Lower leg skin (tissue), 4 donors: Measurements from ENCODE around the gene SCN1B. TPM values are rescaled to one million over a fixed set of nuclear protein-coding genes. Genes with fewer than 3 reads are reported as not detected.

Experiments used
- DNase-seq, 2 donors: peaks; one replicate each; pipeline ENCODE4 v3.0.0-alpha.2; 2019; ENCODE audit warnings: low spot score in 2 of 2
- H3K4me3 ChIP-seq: fragments of 200-600 bp; sonication (generic); 2 replicates; pipeline ENCODE4 v1.5.1; 2017; ENCODE audit warnings: mild to moderate bottlenecking, low read depth; ENCODE audit not compliant: poor library complexity, severe bottlenecking
- CTCF ChIP-seq, 3 donors: fragments of 450-650 bp; IDR thresholded peaks; one replicate each; pipeline ENCODE4 v1.5.1; 2016; ENCODE audit warnings: antibody characterized with exemption in 3 of 3, mild to moderate bottlenecking in 3 of 3, moderate library complexity in 2 of 3
- POLR2A ChIP-seq, 2 donors: fragments of 450-650 bp; IDR thresholded peaks; one replicate each; pipeline ENCODE4 v1.6.1; 2016 to 2017; ENCODE audit warnings: antibody characterized with exemption in 2 of 2, mild to moderate bottlenecking in 1 of 2, moderate library complexity in 1 of 2
- WGBS, 2 donors: methylation state at CpG; one replicate each; pipeline ENCODE4 v1.1.5; 2018; 5-methylcytosine and 5-hydroxymethylcytosine counted together
- intact Hi-C: fragments of 100-400 bp; cut with DNase I; formaldehyde crosslinking; loops from one replicate; pipeline ENCODE4 v1.15.0; 2023; ENCODE audit warnings: low total_unique reads
- total RNA-seq, 4 donors: library from RNA; depleted of rRNA; stranded (reverse); fragments of >200 nt; gene quantifications; one replicate each; pipeline ENCODE4 v1.1.0, GENCODE V29; 2016

SCN1B gene
- total RNA-seq, 4 donors from 2014 or later: 1.1 to 4.4 (median 3.0) TPM

DNA sequence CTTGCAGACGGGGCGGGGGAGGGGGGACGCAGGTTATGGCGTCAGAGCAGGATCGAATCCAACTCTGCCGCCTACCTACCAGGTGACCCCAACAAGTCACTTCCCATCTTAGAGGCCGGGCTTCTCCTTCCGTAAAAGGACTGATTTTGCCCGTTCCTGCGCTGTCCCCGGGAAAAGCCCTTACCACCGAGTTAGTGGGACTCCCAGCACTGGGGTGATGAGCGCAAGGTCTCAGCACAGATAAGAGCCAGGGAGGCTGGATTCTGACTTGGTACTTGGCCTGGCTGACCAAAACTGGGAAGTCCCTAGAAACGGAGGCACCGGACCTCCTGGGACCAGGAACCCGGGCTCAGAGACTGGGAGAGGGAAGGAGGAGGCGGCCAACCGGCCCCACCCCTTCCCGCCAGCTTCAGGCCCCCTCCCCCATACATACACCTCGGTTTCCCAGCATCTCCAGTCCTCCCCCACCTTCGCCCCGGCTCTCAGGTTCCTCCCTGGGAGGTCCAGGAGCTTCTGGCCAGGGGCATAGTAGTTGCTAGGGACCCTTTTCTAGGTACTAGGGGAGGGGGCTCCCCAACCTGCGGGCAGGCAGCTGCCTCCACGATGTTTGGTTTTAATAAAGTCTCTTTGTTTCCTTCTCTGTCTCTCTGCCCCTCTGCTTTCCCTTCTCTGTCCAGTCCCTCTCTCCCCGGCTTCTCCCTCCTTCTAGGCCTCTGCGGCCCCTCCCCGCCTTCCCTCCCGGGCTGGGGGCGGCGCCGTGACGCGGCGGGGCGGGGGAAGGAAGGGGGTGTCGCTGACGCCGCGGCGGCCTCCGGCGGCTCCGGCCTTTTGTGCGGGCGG lies 30.6 kb upstream of the SCN1B start, which contains the start of gene GRAMD1A:
Gene GRAMD1A, plus strand, starts transcription at position 826 of the 840 bp plus-strand sequence. CDS start 156 bp downstream, outside the sequence.
- intact Hi-C loops: no loop called here
- TF ChIP-seq POLR2A (IDR thresholded peaks at IDR 0.05): no peak
- no peak for TF ChIP-seq CTCF (IDR thresholded peaks at IDR 0.05)
- peak within 1 kb of the TSS; percentile 67 for H3K4me3 ChIP-seq
- WGBS, 2 donors: 1 to 2% methylated on average over 41 of the region's 45 CpGs
- DNase-seq: peak; percentile 76 to 96

DNA sequence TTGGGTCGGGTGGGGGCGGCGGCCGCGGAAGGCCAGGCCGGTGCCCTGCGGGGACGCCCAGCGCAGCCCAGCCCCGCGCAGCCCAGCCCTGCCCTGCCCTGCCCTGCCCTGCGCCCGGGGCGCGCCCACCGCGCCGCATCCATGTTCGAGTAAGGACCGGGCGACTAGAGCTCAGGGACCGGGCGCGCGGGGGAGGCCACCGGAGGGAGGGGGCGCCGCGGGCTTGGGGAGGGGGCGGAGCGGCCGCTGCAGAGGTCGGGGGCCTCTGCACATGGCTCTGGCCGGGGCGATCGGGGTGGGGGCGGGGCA lies 30.0 kb upstream of the SCN1B start:
- DNase-seq: no peak
- WGBS, 2 donors: 0 to 1% methylated on average over 5 to 22 of the region's 37 CpGs
- intact Hi-C loops: no loop called here
- TF ChIP-seq POLR2A (IDR thresholded peaks at IDR 0.05) (no peak), CTCF (IDR thresholded peaks at IDR 0.05) (no peak)
- peak overlapping the region; percentile 67 for H3K4me3 ChIP-seq

DNA sequence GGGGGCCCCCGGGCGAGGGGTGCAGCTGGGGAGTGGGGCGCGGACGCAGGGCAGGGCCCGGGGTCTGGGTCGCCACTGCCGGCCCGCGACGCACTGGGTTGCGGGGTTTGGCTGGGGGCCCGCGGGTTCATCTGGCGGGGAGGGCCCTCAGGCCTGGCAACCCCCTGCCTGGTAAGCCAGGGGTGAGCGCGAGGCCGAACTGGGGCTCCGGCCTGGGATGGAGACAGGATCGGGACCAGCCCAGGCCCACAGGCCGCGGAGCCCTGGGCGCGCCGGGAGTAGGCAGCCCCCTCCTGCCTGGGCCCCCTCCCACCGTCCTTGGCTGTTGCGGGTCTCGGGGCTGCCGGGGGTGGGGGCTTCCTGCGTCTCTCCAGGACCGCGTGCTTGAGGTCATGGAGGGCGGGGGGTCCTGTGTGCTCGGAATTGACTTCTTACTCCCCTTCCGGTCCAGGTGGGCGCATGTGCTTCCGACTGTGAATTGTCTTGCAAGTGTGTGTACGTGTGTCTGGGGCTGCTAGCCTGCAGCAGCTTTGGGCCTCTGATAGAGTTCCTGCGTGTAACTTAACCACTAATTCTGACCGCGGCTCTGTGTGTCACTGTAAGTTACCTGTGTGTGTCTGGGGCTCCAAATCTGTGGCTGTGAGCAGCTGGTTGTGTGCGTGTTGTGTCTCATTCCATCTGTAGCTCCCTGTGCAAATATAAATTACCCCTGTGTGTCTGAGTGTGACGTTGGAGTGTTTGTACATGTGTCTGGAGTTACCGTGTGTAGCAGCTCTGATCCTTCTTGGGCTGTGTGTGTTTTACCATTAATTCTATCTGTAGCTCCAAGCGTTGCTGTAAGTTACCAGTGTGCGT lies 29.4 kb upstream of the SCN1B start:
- TF ChIP-seq POLR2A (IDR thresholded peaks at IDR 0.05) (no peak), CTCF (IDR thresholded peaks at IDR 0.05) (no peak)
- DNase-seq: no peak
- WGBS, 2 donors: 5% methylated on average over 21 to 29 of the region's 46 CpGs
- intact Hi-C loops: no loop called here
- H3K4me3 ChIP-seq: peak overlapping the region; percentile 67

GRCh38 chr19:35002037-35002535 lies 28.2 kb upstream of the SCN1B start:
- intact Hi-C loops: no loop called here
- H3K4me3 ChIP-seq: no peak overlapping the region
- 93 to 96% methylated on average over 11 of the region's 11 CpGs for WGBS, 2 donors
- TF ChIP-seq CTCF (IDR thresholded peaks at IDR 0.05) (no peak), POLR2A (IDR thresholded peaks at IDR 0.05) (no peak)
- DNase-seq: no peak

DNA sequence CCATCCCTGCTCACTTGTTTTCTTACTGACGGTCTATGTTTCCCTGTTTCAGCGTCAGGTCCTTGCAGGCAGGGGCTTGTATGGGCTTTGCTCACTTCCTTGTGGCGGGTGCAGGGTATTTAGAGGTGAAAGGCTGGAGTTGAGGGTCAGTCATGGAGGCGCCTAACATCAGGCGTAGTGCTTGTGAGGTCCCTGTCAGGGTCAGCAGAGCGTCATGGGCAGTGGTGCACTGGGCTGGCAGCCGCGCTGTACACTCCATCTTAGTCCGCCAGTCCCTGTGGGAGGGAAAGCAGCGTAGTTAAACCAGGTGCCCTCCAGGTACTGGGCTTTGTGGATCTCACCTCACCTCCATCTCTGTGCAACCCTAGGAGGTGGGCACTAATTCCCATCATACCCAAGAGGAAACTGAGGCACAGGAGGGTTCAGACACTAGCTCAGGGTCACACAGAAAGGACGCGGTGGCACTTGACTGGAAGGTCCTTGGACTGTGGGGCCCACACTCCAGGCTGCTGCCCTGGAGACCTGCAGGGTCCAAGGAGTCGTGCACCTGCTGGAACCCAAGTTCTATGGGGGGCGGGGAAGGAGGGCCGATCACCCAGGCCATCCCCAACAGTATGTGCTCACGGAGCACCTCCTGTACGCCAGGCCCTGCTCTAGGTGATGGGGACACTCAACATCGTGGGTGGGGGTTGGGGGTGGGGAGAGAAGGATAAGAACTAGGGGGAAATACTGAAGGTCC lies 25.6 kb upstream of the SCN1B start:
- no peak overlapping the region for H3K4me3 ChIP-seq
- no peak for DNase-seq
- intact Hi-C loops: no loop called here
- TF ChIP-seq CTCF (IDR thresholded peaks at IDR 0.05) (no peak), POLR2A (IDR thresholded peaks at IDR 0.05) (no peak)
- 90 to 93% methylated on average over 18 of the region's 18 CpGs for WGBS, 2 donors
